Esophagus squamous epithelium (tissue), 5 donors: ENCODE data around the gene FAP. TPM values are rescaled to one million over a fixed set of nuclear protein-coding genes. Genes with fewer than 3 reads are reported as not detected.

Experiments
- DNase-seq: peaks from one replicate; lab custom pipeline; 2025; lab: John Stamatoyannopoulos, UW
- H3K27ac ChIP-seq, 4 donors: fragments of 200-600 bp; sonication (generic); one replicate each; pipeline ENCODE4 v1.5.1; 2016 to 2019; ENCODE audit warnings: mild to moderate bottlenecking in 1 of 4
- H3K27me3 ChIP-seq, 4 donors: fragments of 200-600 bp; sonication (generic); 1 replicate in 3 of 4; 2 replicates in 1 of 4; pipeline versions ENCODE4 v1.5.1 to v1.6.0; 2017 to 2021; ENCODE audit warnings: antibody characterized with exemption in 1 of 4
- H3K36me3 ChIP-seq, 3 donors: fragments of 200-600 bp; sonication (generic); one replicate each; pipeline ENCODE4 v1.5.1; 2016 to 2019
- H3K4me1 ChIP-seq, 3 donors: fragments of 200-600 bp; sonication (generic); one replicate each; pipeline ENCODE4 v1.5.1; 2017 to 2019
- H3K4me3 ChIP-seq, 4 donors: fragments of 200-600 bp; sonication (generic); 1 replicate in 3 of 4; 2 replicates in 1 of 4; pipeline ENCODE4 v1.5.1; 2016 to 2019; ENCODE audit warnings: mild to moderate bottlenecking in 2 of 4, moderate library complexity in 1 of 4
- H3K9me3 ChIP-seq, 3 donors: fragments of 200-600 bp; sonication (generic); one replicate each; pipeline ENCODE4 v1.5.1; 2016 to 2019
- POLR2A ChIP-seq, 4 donors: fragments of 450-650 bp; IDR thresholded peaks; one replicate each; pipeline ENCODE4 v1.6.1; 2017; ENCODE audit warnings: antibody characterized with exemption in 4 of 4, mild to moderate bottlenecking in 4 of 4, moderate library complexity in 3 of 4
- WGBS, 2 donors: methylation state at CpG; one replicate each; pipeline ENCODE4 v1.1.5; 2018; 5-methylcytosine and 5-hydroxymethylcytosine counted together
- intact Hi-C: fragments of 100-400 bp; cut with DNase I; formaldehyde crosslinking; loops from one replicate; pipeline ENCODE4 v1.15.0; 2022
- total RNA-seq, 4 donors: library from RNA; depleted of rRNA; stranded (reverse); fragments of >200 nt; gene quantifications; one replicate each; pipeline ENCODE4 v1.1.0, GENCODE V29; 2016
- TF ChIP-seq, protein P1 (sequence below), 6 experiments: fragments of 450-650 bp in 4 of 6; fragments of 200-600 bp in 2 of 6; sonication (generic) in 2 of 6; IDR thresholded peaks; one replicate each; pipeline ENCODE4 v1.5.1; 2016 to 2019; ENCODE audit warnings: antibody characterized with exemption in 6 of 6, mild to moderate bottlenecking in 4 of 6, moderate library complexity in 4 of 6
- donor health status: DM: yes; HTN: yes; CAD: no.

Gene FAP
- total RNA-seq, 4 donors from 2014 or later: 0.91 to 6.5 (median 2.1) TPM

DNA sequence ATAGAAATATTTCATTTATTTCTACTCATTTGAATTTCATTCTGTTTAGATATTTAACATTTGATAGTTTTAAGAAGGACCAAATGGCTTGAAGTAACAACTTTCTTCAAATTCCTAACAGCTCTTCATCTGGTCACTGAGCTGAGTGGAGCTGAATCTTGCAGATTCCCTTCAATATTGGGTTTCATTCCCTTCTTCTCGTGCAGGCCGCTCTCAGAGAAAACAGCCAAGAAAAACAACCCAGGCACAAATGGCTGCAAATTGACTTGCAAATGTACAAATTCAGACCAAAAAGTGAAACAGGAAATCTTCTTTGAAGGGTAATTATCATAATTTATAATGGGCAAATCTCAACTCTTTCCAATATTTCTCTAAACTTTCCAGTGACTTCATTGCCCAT lies 60.9 kb downstream of the FAP start:
- H3K9me3 ChIP-seq: no peaks in the 10 kb centered on the region
- no peak overlapping the region for H3K4me3 ChIP-seq
- no peaks in the 10 kb centered on the region for H3K36me3 ChIP-seq
- TF ChIP-seq POLR2A (IDR thresholded peaks at IDR 0.05): no peak
- TF ChIP-seq, protein P1, sequence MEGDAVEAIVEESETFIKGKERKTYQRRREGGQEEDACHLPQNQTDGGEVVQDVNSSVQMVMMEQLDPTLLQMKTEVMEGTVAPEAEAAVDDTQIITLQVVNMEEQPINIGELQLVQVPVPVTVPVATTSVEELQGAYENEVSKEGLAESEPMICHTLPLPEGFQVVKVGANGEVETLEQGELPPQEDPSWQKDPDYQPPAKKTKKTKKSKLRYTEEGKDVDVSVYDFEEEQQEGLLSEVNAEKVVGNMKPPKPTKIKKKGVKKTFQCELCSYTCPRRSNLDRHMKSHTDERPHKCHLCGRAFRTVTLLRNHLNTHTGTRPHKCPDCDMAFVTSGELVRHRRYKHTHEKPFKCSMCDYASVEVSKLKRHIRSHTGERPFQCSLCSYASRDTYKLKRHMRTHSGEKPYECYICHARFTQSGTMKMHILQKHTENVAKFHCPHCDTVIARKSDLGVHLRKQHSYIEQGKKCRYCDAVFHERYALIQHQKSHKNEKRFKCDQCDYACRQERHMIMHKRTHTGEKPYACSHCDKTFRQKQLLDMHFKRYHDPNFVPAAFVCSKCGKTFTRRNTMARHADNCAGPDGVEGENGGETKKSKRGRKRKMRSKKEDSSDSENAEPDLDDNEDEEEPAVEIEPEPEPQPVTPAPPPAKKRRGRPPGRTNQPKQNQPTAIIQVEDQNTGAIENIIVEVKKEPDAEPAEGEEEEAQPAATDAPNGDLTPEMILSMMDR (IDR thresholded peaks at IDR 0.05): no peak
- WGBS, 2 donors: 83 to 84% methylated on average over 2 of the region's 2 CpGs
- DNase-seq: no peak
- intact Hi-C loops: no loop called here
- no peak overlapping the region for H3K27ac ChIP-seq
- no peaks in the 10 kb centered on the region for H3K27me3 ChIP-seq
- no peaks in the 10 kb centered on the region for H3K4me1 ChIP-seq

DNA sequence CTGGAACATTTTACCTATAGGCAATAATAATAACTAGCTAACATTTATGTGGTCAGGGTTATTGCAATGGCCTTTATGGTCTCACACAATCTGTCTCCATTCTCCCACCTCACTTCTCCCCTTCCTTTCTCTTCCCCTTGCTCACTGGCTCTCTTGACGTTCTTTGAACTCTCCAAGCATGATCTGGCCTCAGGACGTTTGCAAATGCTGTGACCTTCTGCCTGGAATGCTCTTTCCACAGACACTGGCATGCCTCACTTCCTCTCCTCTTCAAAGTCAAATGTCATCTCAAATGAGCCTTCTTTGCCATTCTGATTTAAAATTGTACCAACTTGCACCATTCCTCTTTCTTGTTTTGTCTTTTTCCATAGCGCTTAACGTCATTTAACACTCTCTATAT lies 65.9 kb downstream of the FAP start:
- no peak for DNase-seq
- Histone ChIP-seq H3K27ac (no peak overlapping the region), H3K4me3 (no peak overlapping the region), H3K27me3 (no peaks in the 10 kb centered on the region), H3K4me1 (no peaks in the 10 kb centered on the region), H3K36me3 (no peaks in the 10 kb centered on the region), H3K9me3 (no peaks in the 10 kb centered on the region)
- 54 to 71% methylated on average over 4 of the region's 4 CpGs for WGBS, 2 donors
- intact Hi-C loops: no loop called here
- no peak for TF ChIP-seq POLR2A (IDR thresholded peaks at IDR 0.05)
- TF ChIP-seq, protein P1 (IDR thresholded peaks at IDR 0.05): no peak

DNA sequence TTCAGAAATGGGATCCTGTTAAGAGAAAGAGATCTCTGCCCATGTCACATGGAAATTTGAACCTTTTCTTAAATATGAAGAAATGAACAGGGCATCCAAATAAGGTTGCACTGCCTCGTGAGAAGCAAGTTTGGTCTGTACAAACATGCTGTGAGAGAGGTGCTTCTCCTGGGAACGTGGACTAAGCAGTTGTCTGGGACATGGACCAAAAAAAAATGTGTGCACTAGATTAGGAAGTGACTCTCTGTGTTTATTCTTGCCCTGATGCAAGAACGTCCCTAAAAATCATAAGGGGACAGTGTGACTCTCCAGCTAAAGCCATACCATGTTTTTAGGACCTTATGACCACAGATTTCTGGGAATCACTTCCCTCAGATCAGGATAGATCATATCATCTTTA lies 67.5 kb downstream of the FAP start:
- TF ChIP-seq, protein P1 (IDR thresholded peaks at IDR 0.05): no peak
- no peak for TF ChIP-seq POLR2A (IDR thresholded peaks at IDR 0.05)
- Histone ChIP-seq H3K4me3 (no peak overlapping the region), H3K36me3 (no peaks in the 10 kb centered on the region), H3K9me3 (no peaks in the 10 kb centered on the region), H3K4me1 (no peaks in the 10 kb centered on the region), H3K27me3 (no peaks in the 10 kb centered on the region), H3K27ac (no peak overlapping the region)
- WGBS, 2 donors: 7 to 10% methylated on average over 3 of the region's 3 CpGs
- no peak for DNase-seq
- intact Hi-C loops: no loop called here

DNA sequence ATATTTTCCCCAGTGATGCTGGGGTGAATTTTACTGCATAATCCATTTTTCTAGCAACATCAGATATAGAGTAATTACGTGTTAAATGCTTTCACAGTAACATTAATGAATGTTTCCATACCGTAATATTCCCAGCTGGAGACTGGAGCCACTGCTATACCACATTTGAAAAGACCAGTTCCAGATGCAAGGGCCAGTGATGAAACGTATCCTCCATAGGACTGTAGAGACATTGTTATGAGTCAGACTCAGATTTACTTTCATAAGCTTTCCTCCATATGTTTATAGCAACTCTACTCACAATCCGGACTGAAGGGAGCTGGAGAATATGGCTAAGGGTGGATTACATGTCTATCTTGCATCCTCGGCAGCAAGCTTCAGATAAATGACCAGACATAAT lies 68.5 kb downstream of the FAP start:
- WGBS, 2 donors: 76 to 77% methylated on average over 5 of the region's 5 CpGs

DNA sequence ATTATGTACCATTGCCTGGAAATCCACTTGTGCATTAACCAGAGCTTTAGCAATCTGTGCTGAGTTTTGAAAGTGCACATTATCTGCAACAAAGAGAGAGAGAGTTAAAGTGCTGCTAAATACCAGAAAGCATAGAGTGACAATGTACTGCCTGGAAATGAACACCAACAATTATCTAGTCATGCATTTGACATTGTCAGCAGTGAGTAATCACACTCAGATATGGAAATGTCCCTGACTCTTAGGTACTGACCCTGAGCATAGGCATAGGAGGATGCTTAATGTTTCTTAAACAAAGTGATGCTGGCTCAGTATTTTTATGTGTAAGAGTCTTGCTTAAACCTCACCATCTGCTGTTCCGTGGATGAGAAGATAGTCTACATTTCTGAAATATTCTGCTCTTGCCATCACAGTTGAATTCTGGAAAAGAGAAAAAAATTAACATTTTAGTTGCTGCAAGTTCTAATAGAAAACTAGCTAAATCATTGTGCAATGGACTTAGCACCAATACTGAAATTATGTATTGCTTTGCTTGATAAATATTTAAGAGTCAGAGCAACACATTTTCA lies 70.4 kb downstream of the FAP start:
- Histone ChIP-seq H3K36me3 (no peaks in the 10 kb centered on the region), H3K27me3 (no peaks in the 10 kb centered on the region), H3K4me1 (no peaks in the 10 kb centered on the region), H3K27ac (no peak overlapping the region), H3K4me3 (no peak overlapping the region), H3K9me3 (no peaks in the 10 kb centered on the region)
- TF ChIP-seq, protein P1 (IDR thresholded peaks at IDR 0.05): no peak
- TF ChIP-seq POLR2A (IDR thresholded peaks at IDR 0.05): no peak
- no peak for DNase-seq
- intact Hi-C loops: no loop called here
- 71 to 86% methylated on average over 1 of the region's 1 CpG for WGBS, 2 donors

More for the DNA sequence above, 68.5 kb downstream of the FAP start:
- Histone ChIP-seq H3K36me3 (no peaks in the 10 kb centered on the region), H3K9me3 (no peaks in the 10 kb centered on the region), H3K27me3 (no peaks in the 10 kb centered on the region), H3K4me3 (no peak overlapping the region), H3K4me1 (no peaks in the 10 kb centered on the region), H3K27ac (no peak overlapping the region)
- intact Hi-C loops: no loop called here
- no peak for DNase-seq
- no peak for TF ChIP-seq POLR2A (IDR thresholded peaks at IDR 0.05)
- TF ChIP-seq, protein P1 (IDR thresholded peaks at IDR 0.05): no peak
